NCI-H2196 (cell line): ENCODE data around the gene WTAP.
"Not testable (repeated sequence)": the region's sequence is repeated elsewhere in the genome, so short reads cannot be mapped to it uniquely, and the experiment has no call there.

Source experiments
- DNase-seq: peaks from one replicate; lab custom pipeline; 2025; ENCODE audit not compliant: unreplicated experiment; lab: John Stamatoyannopoulos, UW

Gene WTAP

DNA sequence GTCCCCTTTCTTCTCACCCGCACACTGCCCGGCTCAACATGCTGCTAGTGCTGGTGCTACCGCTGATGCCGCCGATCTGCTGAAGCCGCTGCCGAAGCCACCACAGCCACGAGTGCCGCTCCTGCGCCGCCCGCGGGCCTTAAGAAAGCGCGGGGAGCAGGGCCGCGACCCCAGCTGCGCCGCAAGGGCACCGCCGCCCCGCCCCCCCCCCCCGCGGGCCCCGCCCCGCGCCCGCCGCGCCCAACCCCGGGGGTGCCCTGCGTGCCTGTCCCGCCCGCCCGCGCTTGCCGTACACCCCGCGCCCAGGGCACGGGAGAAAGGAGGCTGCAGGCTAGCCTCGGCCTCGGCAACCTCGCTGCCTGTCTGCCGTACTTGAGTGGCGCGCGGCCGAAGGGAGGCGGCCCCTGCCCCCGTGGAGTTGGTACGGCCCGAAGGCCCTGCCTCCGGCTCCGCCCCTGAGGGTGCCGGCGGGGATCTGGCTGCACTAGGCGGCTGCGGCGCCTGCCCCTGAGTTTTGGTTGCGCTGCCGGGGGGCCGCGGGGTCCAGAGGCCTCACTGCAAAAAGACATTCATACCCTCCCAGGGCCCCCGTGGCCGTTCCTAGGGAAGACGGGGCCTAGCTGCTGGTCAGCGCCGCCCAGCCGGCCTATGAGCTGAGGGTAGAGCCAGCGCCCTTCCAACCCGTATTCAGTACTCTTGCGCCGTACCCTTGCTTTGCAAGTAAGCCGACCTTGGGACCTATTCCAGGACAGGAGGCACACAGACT lies 34.0 kb upstream of the WTAP start, which contains the start of gene SOD2:
TSS of gene SOD2 (minus strand) at position 114 of the 766 bp plus-strand sequence. CDS start at position 40, 74 bp downstream.
- DNase-seq: peak; percentile 39

DNA sequence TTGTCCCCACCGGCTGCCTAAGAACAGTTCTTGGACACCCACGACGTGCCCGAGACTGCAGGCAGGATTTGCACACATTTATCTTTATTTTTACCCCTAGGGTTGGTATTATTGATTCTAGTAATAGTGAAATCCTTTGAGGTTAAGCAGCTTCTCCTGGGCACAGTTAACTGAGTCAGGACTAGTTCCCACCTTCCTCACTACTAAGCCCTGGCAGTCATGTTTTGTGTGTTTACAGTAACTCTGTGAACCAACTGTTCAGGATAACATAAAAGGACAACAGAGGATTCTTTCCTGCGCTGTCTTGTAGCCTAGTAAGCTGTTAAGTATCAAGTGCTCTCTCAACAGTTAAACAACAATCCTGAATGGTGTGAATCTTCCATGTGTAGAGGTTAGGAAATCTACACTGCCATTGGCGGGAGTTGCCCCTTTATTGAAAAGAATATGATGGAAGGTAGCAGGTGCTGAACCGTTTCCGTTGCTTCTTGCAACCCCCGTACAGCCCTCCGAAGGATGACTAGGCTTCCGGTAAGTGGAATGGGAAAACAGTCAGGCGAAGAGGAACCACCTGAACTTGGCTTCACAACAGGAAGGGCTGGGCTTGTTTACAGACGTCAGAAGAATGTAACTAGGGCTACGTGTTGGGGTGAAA lies 33.3 kb upstream of the WTAP start:
- no peak for DNase-seq

DNA sequence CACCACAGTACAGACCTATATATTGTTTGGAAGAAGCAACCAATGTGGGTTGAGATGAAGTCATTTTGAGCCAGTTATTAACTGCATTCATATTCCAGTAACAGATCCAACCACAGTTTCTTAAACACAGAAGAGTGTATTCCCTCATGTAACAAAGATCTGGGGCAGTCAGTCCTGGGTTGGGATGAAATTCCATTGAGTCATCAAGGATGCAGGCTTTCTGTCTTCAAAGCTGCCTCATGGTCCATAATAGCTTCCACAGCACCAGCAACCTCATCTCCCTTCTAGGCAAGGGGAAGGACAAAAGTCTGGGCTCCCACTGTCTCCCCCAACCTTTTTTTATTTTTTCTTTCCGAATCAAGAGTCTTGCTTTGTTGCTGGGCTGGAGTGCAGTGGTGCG lies 31.3 kb upstream of the WTAP start:
- no peak for DNase-seq

GRCh38 chr6:159700970-159701369 lies 26.3 kb upstream of the WTAP start:
- no peak for DNase-seq

GRCh38 chr6:159701413-159701999 lies 25.8 kb upstream of the WTAP start:
- no peak for DNase-seq

DNA sequence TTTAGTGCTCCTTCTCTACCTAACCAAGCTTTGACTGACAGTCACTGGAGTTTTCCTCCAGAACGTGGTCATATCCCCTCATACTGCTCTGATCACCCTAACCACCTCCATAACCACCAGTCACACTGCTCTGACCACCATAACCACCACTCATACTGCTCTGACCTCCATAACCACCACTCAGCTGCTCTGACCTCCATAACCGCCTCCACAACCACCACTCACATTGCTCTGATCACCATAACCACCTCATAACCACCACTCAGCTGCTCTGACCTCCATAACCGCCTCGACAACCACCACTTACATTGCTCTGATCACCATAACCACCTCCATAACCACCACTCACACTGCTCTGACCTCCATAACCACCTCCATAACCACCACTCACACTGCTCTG lies 16.7 kb upstream of the WTAP start:
- DNase-seq: not testable (repeated sequence)

GRCh38 chr6:159712389-159712788 lies 14.9 kb upstream of the WTAP start:
- not testable (repeated sequence) for DNase-seq

DNA sequence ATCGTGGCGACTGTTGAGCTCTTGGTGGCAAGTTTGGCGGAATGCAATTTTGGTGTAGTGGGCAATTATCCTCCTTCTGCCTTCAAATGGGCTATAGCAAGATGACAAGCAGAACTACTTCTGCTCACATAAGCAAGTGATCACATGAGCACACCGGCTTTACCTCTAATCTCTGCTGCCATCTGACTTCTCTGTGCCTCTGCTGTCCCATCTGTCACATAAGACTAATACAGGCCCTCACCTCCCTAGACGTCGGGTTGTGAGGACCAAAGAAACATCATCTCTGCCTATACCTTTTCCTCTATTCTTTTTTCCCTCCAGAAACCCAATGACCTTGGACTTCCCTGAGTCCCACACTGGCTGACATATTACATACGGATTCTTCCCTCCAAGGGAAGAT lies 13.3 kb upstream of the WTAP start:
- DNase-seq: no peak

- no peak for DNase-seq
These were observed 12.9 kb upstream of the WTAP start for GRCh38 chr6:159714404-159714803.

DNA sequence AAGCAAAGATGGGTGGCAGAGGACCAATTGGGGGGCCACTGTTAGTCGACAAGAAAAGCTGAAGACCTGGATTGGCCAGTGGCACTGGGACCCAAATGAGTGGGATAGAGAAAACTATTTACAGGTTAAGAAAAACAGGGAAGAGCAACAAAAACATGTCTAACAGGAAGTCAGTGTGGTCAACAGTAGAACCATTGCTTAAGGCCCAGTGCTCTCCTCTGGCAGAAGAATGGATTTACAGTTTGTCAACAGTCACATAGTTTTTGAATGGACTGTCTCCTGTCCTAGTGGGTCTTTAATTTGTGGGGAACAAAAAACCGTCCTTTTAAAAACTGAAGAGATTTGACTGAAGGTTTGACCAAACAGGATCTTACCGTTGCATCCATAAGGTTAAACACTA lies 12.1 kb upstream of the WTAP start:
- DNase-seq: no peak

DNA sequence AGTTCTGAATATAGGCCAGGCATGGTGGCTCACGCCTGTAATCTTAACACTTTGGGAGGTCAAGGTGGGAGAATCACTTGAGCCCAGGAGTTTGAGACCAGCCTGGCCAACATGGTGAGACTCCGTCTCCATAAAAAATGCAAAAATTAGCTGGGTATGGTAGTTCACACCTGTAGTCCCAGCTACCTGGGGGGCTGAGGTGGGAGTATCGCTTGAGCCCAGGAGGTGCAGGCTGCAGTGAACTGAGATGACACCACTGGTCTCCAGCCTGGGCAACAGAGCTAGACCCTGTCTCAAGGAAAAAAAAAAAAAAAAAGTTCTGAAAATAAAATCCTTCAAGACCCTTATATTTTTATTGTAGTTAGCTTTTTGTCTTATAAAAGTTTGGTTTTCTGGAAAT lies 11.7 kb upstream of the WTAP start:
- no peak for DNase-seq

DNA sequence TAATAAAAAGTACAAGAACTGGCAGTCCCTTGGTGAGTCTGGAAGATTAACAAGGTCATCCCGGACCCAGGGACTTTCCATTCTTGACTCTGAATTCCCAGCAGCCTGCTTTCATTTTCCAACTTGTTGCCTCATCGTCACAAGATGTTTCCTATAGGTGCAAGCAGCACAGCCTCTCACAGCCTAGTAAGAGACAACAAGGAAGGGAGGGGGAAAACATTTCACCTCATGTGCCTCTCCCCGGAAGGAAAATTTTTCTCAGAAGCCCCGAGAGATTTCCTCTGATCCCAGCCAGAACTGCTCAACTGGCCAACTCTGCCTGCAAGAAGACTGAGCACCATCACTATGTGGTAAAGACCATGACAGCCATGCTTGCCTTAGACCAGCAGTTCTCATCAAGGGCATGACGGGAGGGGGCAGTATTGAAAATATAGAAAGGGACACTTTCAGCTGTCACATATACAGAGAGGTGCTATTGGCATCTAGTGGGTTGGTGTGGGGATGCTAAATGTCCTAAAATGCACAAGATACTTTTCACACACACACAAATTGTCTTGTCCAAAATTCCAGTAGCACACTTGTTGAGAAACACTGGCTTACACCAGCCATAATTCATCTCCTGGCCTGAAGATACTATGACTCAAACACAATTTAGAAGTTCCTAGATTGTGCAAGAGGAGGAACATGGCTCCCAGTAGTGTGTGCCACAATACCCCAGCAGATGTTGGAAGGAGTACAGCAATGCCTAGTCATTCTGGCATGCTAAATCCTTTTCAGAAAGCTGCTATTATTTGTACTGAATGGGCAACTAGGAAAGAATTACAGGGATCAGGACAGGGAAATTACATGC lies 10.8 kb upstream of the WTAP start:
- no peak for DNase-seq

DNA sequence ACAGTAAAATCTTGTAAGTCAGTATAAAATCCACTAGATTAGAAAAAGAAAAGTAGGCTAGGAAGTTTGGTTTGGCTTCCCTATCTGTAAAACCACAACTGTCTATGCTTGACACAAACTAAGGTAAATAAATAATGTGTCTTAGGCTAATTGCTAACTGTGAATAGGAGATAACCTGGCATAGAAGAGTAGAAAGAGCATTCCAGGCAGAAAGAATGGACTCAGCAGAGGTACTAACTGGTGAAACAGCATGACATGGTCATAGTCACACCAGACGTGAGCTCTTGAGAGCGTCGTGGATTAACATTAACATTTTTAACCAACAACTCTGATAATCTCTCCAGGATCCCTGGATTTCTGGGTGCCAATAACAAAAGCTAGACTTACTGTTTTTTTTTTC lies 8.7 kb upstream of the WTAP start:
- DNase-seq: no peak

GRCh38 chr6:159719287-159719686 lies 8.0 kb upstream of the WTAP start:
- DNase-seq: no peak

DNA sequence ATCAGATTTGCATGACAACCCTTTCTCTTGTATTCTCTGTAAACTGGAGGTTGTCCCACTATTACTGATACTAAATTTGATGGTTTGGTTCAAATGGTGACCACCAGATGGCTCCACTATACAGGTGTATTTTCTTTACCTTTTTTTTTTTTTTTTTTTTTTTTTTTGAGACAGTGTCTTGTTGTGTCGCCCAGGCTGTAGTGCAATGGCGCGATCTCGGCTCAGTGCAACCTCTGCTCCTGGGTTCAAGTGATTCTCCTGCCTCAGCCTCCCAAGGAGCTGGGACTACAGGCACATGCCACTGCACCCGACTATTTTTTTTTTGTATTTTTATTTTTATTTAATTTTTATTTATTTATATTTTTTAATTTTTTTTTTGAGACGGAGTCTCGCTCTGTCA lies 6.6 kb upstream of the WTAP start:
- DNase-seq: peak; percentile 25

GRCh38 chr6:159721981-159722380 lies 5.3 kb upstream of the WTAP start:
- DNase-seq: not testable (repeated sequence)

DNA sequence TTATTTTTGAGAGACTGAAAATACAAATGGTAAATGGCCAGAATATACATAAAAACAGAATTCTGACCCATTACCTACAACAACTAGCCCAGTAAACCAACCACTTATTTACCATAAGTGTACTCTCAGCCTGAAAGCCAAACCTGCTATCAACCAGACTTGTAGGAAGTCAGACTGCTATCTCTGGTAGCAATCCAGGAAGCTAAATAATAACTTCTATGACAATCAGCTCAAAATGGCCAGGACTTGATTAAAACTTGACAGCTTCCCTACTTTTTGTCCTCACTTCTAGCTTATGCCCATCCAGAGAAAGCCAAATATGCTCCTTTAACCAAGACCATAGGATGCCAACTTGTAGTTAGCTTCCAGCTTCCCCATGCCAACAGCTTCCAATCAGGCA lies 4.7 kb upstream of the WTAP start:
- DNase-seq: no peak

DNA sequence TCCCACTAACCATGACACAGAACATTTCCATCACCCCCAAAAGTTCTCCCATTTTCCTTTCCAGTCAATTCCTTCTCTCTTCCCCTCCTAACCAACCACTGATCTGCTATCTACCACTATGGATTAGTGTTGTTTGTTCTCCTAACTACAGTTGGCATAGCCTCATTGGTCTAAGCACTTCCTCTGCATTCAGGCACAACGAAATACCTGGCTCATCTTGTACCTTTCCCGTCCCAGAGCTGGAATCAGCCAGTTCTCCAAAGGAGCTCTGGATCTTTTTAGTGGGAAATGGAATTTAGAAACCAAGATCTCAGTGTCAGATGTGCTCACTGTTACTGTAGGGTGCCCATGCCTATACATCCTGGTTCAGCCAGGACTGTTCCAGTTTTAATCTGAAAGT lies 4.0 kb upstream of the WTAP start:
- DNase-seq: no peak

DNA sequence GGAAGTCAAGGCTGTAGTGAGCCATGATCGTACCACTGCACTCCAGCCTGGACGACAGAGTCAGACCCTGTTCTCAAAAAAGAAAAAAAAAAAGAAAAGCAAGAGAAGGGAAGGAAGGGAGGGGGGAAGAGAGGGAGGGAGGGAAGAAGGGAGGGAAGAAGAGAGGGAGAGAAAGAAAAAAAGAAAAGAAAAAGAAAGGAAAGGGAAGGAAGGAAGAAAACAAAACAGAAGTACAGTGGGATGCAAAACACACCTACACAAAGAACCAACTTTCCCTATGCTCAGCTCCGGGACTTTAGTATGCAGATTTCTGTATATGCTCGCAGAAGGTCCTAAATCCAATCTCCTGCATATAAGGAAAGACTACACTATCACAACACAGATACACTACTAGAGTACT lies 2.5 kb upstream of the WTAP start:
- no peak for DNase-seq

GRCh38 chr6:159725208-159725607 lies 2.1 kb upstream of the WTAP start:
- not testable (repeated sequence) for DNase-seq

DNA sequence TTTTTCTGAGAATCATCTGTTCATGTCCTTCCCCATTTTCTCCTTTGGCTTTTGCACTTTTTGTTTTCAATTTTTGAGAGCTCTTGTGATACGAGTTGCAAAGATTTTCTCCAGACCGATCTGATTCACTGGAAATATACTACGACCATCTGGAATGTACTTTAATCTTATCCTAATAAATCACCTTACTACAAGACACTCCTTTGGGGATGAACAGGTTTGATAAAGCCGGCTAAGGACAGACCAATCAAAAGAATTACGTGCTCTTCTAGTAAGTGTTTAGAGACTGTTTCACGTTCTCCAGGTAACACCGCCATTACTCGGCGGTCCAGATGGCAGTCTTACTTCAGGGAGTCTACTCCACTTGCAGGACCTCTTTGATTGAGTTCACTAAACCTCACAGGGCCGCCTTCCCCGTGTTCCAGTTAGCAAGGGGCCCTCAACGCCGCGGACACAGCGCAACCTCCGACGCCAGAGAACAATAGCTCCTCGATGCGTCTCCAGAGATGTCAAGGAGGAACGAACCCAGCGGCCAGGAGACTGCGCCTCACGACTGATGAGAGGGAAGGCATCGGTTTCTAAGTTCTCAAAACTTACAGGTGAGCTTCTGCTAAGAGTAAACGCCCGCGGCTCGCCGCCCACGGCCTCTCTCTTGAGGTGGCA lies 920 bp upstream of the WTAP start:
- DNase-seq: no peak
